Astrocyte of the cerebellum (primary cell): Measurements from ENCODE around the gene UBE2G2.
A peak's percentile ranks its signal among the peaks of the same experiment; 100 is the strongest.

Experiments used
- DNase-seq: peaks from one replicate; pipeline ENCODE4 v3.0.0-alpha.2; 2011; ENCODE audit warnings: low read depth
- H3K4me3 ChIP-seq: 2 replicates; pipeline ENCODE4 v1.5.1; 2011; ENCODE audit warnings: mild to moderate bottlenecking, low read depth, low read length, moderate library complexity
- CTCF ChIP-seq: IDR thresholded peaks from 2 replicates; pipeline ENCODE4 v1.5.1; 2012; ENCODE audit warnings: low read length, low read depth, moderate library complexity, mild to moderate bottlenecking; ENCODE audit errors: missing control alignments
- in situ Hi-C: cut with HindIII; loops from 2 replicates; pipeline ENCODE4 v1.10.0; 2017; ENCODE audit warnings: low sequenced_read_pairs

The UBE2G2 gene

GRCh38 chr21:44805859-44806258, 4.2 kb upstream of the UBE2G2 start:
- in situ Hi-C loops: loop anchor here (5.0 to 10.0 kb wide), 3 partner anchors 46 to 319 kb away; partner anchors contain the start of gene PTTG1IP
- no peak for TF ChIP-seq CTCF
- DNase-seq: no peak
- no peak overlapping the region for H3K4me3 ChIP-seq

- in situ Hi-C loops: loop anchor here (5.0 to 10.0 kb wide), 3 partner anchors 47 to 320 kb away; partner anchors contain the start of gene PTTG1IP
- no peak overlapping the region for H3K4me3 ChIP-seq
- no peak for TF ChIP-seq CTCF
- DNase-seq: no peak
Observed at GRCh38 chr21:44805226-44805625, 3.6 kb upstream of the UBE2G2 start.

DNA sequence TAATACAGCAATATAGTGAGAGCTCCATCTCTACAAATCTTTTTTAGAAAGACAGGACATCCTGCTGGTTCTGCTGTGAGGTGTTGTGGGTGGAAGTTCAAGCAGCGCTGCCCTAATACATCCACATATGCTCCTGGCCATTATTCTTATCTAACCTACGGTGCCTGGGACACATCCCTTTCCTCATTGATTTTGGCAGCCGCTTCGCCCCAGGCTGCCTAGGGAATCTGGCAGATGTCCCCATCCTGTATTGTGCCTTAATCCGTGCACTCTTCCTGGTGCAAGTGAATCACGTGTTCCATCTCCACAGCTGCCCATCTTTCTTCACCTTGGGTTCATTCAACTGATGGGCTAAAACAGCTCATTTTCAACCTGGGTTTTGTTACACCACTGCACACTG, 3.1 kb upstream of the UBE2G2 start:
- DNase-seq: no peak
- in situ Hi-C loops: loop anchor here (5.0 to 10.0 kb wide), 3 partner anchors 48 to 320 kb away; partner anchors contain the start of gene PTTG1IP
- TF ChIP-seq CTCF: no peak
- H3K4me3 ChIP-seq: no peak overlapping the region

- TF ChIP-seq CTCF: no peak
- in situ Hi-C loops: loop anchor here (10.0 kb wide), 2 partner anchors 71 to 321 kb away; partner anchors contain the start of gene PTTG1IP
- H3K4me3 ChIP-seq: no peak overlapping the region
- DNase-seq: no peak
Observed at GRCh38 chr21:44803651-44804050, 2.0 kb upstream of the UBE2G2 start.

GRCh38 chr21:44802396-44803153, 955 bp upstream of the UBE2G2 start:
- in situ Hi-C loops: loop anchor here (10.0 kb wide), 2 partner anchors 72 to 322 kb away; partner anchors contain the start of gene PTTG1IP
- DNase-seq: no peak
- peak overlapping the region; percentile 81 for H3K4me3 ChIP-seq
- no peak for TF ChIP-seq CTCF

DNA sequence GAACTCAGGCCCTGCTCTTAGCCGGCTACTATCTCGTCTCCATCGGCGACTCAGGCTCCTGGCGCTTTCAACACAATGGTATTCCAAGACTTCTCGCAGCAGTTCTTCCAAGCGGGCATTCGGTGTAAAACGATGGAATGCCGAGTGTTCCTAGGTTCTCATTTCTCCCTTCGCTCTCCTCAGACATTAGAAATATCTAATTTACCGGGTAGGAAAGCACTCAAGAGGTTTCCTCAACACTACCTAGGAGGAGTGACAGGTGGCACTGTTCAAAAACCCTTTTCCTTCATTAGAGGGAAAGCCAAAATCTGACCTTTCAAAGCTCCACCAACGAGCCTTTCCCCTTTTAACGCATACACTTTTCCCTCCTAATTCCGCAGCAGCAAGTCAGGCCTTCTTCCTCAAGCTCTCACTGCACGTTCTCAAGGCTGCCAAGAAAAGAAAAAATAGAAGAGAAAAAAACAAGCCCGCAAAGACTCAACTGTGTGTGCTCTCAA, 601 bp downstream of the UBE2G2 start:
- no peak for DNase-seq
- peak overlapping the region; percentile 81 for H3K4me3 ChIP-seq
- TF ChIP-seq CTCF: peak; percentile 40
- in situ Hi-C loops: loop anchor here (10.0 kb wide), 2 partner anchors 74 to 324 kb away; partner anchors contain the start of gene PTTG1IP
